Ascending aorta (tissue), 2 donors: Measurements from ENCODE around the gene ABCA4. TPM values are rescaled to one million over a fixed set of nuclear protein-coding genes. Genes with fewer than 3 reads are reported as not detected.
"Not testable (repeated sequence)": the region's sequence is repeated elsewhere in the genome, so short reads cannot be mapped to it uniquely, and the experiment has no call there.

Experiments
- DNase-seq, 2 donors: peaks; one replicate each; pipeline ENCODE4 v3.0.0-alpha.2; 2019; ENCODE audit warnings: low spot score in 2 of 2
- H3K27ac ChIP-seq, 2 donors: fragments of 200-600 bp; sonication (generic); one replicate each; pipeline ENCODE4 v1.5.1; 2016 to 2017; ENCODE audit warnings: mild to moderate bottlenecking in 1 of 2
- H3K27me3 ChIP-seq: fragments of 200-600 bp; sonication (generic); one replicate; pipeline ENCODE4 v1.5.1; 2017
- H3K36me3 ChIP-seq, 2 donors: fragments of 200-600 bp; sonication (generic); one replicate each; pipeline ENCODE4 v1.5.1; 2016
- H3K4me1 ChIP-seq, 2 donors: fragments of 200-600 bp; sonication (generic); one replicate each; pipeline ENCODE4 v1.5.1; 2016 to 2017; ENCODE audit warnings: mild to moderate bottlenecking in 1 of 2
- H3K4me3 ChIP-seq, 2 donors: fragments of 200-600 bp; sonication (generic); one replicate each; pipeline ENCODE4 v1.5.1; 2016 to 2017; ENCODE audit warnings: mild to moderate bottlenecking in 1 of 2
- H3K9me3 ChIP-seq, 2 donors: fragments of 200-600 bp; sonication (generic); one replicate each; pipeline ENCODE4 v1.5.1; 2016
- CTCF ChIP-seq, 3 experiments: fragments of 200-600 bp in 2 of 3; fragments of 450-650 bp in 1 of 3; sonication (generic) in 2 of 3; IDR thresholded peaks; one replicate each; pipeline ENCODE4 v1.5.1; 2016 to 2019; ENCODE audit warnings: antibody characterized with exemption in 3 of 3, mild to moderate bottlenecking in 1 of 3, moderate library complexity in 1 of 3
- intact Hi-C: fragments of 100-400 bp; cut with DNase I; formaldehyde crosslinking; loops from one replicate; pipeline ENCODE4 v1.15.1; 2023
- total RNA-seq: library from RNA; depleted of rRNA; stranded (reverse); fragments of >200 nt; gene quantifications from one replicate; pipeline ENCODE4 v1.1.0, GENCODE V29; 2016

ABCA4 gene
- total RNA-seq, 1 donor from 2014 or later: not detected

- intact Hi-C loops: no loop called here
These were observed 35.2 kb upstream of the ABCA4 start for GRCh38 chr1:94156096-94156625.

GRCh38 chr1:94154989-94155388 lies 34.0 kb upstream of the ABCA4 start:
- Histone ChIP-seq H3K27ac (no peak overlapping the region), H3K36me3 (no peaks in the 10 kb centered on the region), H3K9me3 (no peaks in the 10 kb centered on the region), H3K4me1 (no peaks in the 10 kb centered on the region), H3K27me3 (no peaks in the 10 kb centered on the region), H3K4me3 (no peak overlapping the region)
- intact Hi-C loops: no loop called here
- DNase-seq: no peak
- TF ChIP-seq CTCF (IDR thresholded peaks at IDR 0.05): no peak

More at GRCh38 chr1:94156096-94156625, 35.2 kb upstream of the ABCA4 start:
- H3K4me3 ChIP-seq: no peak overlapping the region
- H3K9me3 ChIP-seq: no peaks in the 10 kb centered on the region
- no peak for DNase-seq
- no peaks in the 10 kb centered on the region for H3K36me3 ChIP-seq
- no peak for TF ChIP-seq CTCF (IDR thresholded peaks at IDR 0.05)
- no peak overlapping the region for H3K27ac ChIP-seq
- no peaks in the 10 kb centered on the region for H3K4me1 ChIP-seq
- no peaks in the 10 kb centered on the region for H3K27me3 ChIP-seq

GRCh38 chr1:94153133-94153532 lies 32.2 kb upstream of the ABCA4 start:
- DNase-seq: no peak
- H3K27me3 ChIP-seq: no peaks in the 10 kb centered on the region
- no peaks in the 10 kb centered on the region for H3K36me3 ChIP-seq
- no peak for TF ChIP-seq CTCF (IDR thresholded peaks at IDR 0.05)
- no peak overlapping the region for H3K4me3 ChIP-seq
- H3K9me3 ChIP-seq: no peaks in the 10 kb centered on the region
- H3K27ac ChIP-seq: no peak overlapping the region
- intact Hi-C loops: no loop called here
- no peaks in the 10 kb centered on the region for H3K4me1 ChIP-seq

- DNase-seq, H3K4me1 ChIP-seq, H3K27ac ChIP-seq, H3K9me3 ChIP-seq, H3K4me3 ChIP-seq, intact Hi-C loops, H3K36me3 ChIP-seq, H3K27me3 ChIP-seq: not testable (repeated sequence)
These were observed 28.2 kb upstream of the ABCA4 start for GRCh38 chr1:94149166-94149565.

GRCh38 chr1:94146273-94146672 lies 25.3 kb upstream of the ABCA4 start:
- no peaks in the 10 kb centered on the region for H3K27me3 ChIP-seq
- no peak for TF ChIP-seq CTCF (IDR thresholded peaks at IDR 0.05)
- no peak for DNase-seq
- peaks cover 0 to 4% of the 10 kb centered on the region in 2 donors for H3K4me1 ChIP-seq
- H3K36me3 ChIP-seq: no peaks in the 10 kb centered on the region
- no peaks in the 10 kb centered on the region for H3K9me3 ChIP-seq
- intact Hi-C loops: no loop called here
- H3K4me3 ChIP-seq: no peak overlapping the region
- no peak overlapping the region for H3K27ac ChIP-seq

- no peak for DNase-seq
- no peak overlapping the region for H3K27ac ChIP-seq
- H3K36me3 ChIP-seq: no peaks in the 10 kb centered on the region
- no peak overlapping the region for H3K4me3 ChIP-seq
- H3K27me3 ChIP-seq: no peaks in the 10 kb centered on the region
- TF ChIP-seq CTCF (IDR thresholded peaks at IDR 0.05): no peak
- H3K9me3 ChIP-seq: no peaks in the 10 kb centered on the region
- peaks cover 0 to 4% of the 10 kb centered on the region in 2 donors for H3K4me1 ChIP-seq
- intact Hi-C loops: no loop called here
These were observed 23.9 kb upstream of the ABCA4 start for GRCh38 chr1:94144836-94145235.
